Tibial nerve (tissue), 4 donors: ENCODE data around the gene MYO1D.

ENCODE experiments used
- CTCF ChIP-seq, 5 experiments: fragments of 200-600 bp in 3 of 5; fragments of 450-650 bp in 2 of 5; sonication (generic) in 3 of 5; IDR thresholded peaks; one replicate each; pipeline ENCODE4 v1.5.1; 2016 to 2019; ENCODE audit warnings: antibody characterized with exemption in 5 of 5, mild to moderate bottlenecking in 3 of 5, moderate library complexity in 2 of 5
- EP300 ChIP-seq, 2 donors: sonication (generic); formaldehyde crosslinking; IDR thresholded peaks; one replicate each; pipeline ENCODE4 v1.6.1; 2017; ENCODE audit warnings: antibody characterized with exemption in 2 of 2, mild to moderate bottlenecking in 1 of 2

DNA sequence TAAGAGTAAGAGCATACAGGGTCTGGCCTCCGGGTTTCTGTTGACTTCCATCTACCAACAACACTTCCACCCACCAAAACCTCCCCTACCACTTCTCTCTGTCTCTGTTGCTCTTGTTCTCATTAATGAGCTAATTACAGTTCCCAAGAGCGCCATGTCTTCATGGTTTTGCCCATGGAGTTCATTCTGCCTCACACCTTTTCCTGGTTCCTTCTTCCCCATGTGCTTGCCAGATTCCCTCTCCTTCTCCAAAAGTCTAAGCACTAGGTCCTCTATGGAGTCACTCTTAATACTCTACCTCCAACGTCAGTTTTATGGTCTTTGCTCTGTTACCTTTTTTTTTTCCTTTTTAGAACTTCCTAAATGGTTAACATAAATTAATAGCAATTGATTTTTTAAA, 92.8 kb downstream of the MYO1D start:
- TF ChIP-seq CTCF (IDR thresholded peaks at IDR 0.05) (no peak), EP300 (IDR thresholded peaks at IDR 0.05) (no peak)
